GM19372 (cell line): ENCODE measurements around the gene SFI1.
"Not testable (repeated sequence)": the region's sequence is repeated elsewhere in the genome, so short reads cannot be mapped to it uniquely, and the experiment has no call there.

Experiments used
- ATAC-seq: cut with Tn5 transposase; IDR thresholded peaks from one replicate; pipeline ENCODE4 v1.9.1; 2021; ENCODE audit warnings: mild to moderate bottlenecking, low read depth, moderate library complexity; ENCODE audit not compliant: unreplicated experiment

SFI1 gene

GRCh38 chr22:31540166-31540565 is 43.8 kb downstream of the SFI1 start:
- not testable (repeated sequence) for ATAC-seq

GRCh38 chr22:31540966-31541365 is 44.6 kb downstream of the SFI1 start:
- no peak for ATAC-seq

GRCh38 chr22:31544481-31545480 is 48.4 kb downstream of the SFI1 start:
- no peak for ATAC-seq

- no peak for ATAC-seq
Observed at GRCh38 chr22:31550871-31551370, 54.6 kb downstream of the SFI1 start.

GRCh38 chr22:31556627-31557203 is 60.4 kb downstream of the SFI1 start:
- no peak for ATAC-seq

- ATAC-seq: not testable (repeated sequence)
Observed at GRCh38 chr22:31558546-31558945, 62.2 kb downstream of the SFI1 start.

GRCh38 chr22:31561238-31561887 is 65.0 kb downstream of the SFI1 start:
- no peak for ATAC-seq

- ATAC-seq: no peak
Observed at GRCh38 chr22:31561970-31562369, 65.6 kb downstream of the SFI1 start.

- ATAC-seq: no peak
Observed at GRCh38 chr22:31566484-31566883, 70.1 kb downstream of the SFI1 start.

- no peak for ATAC-seq
Observed at GRCh38 chr22:31567196-31567595, 70.9 kb downstream of the SFI1 start.

- ATAC-seq: no peak
Observed at GRCh38 chr22:31567702-31568101, 71.4 kb downstream of the SFI1 start.

GRCh38 chr22:31569126-31569525 is 72.8 kb downstream of the SFI1 start:
- no peak for ATAC-seq

GRCh38 chr22:31572939-31573338 is 76.6 kb downstream of the SFI1 start:
- ATAC-seq: no peak

- no peak for ATAC-seq
Observed at GRCh38 chr22:31574055-31574670, 77.8 kb downstream of the SFI1 start.

GRCh38 chr22:31575190-31575589 is 78.9 kb downstream of the SFI1 start:
- ATAC-seq: no peak

- ATAC-seq: no peak
Observed at GRCh38 chr22:31577711-31578110, 81.4 kb downstream of the SFI1 start.

- no peak for ATAC-seq
Observed at GRCh38 chr22:31578171-31578570, 81.8 kb downstream of the SFI1 start.

GRCh38 chr22:31579835-31580242 is 83.5 kb downstream of the SFI1 start:
- ATAC-seq: no peak

- no peak for ATAC-seq
Observed at GRCh38 chr22:31583861-31584485, 87.6 kb downstream of the SFI1 start.

GRCh38 chr22:31584804-31585160 is 88.4 kb downstream of the SFI1 start:
- no peak for ATAC-seq
